ENCODE data around the gene USE1. TPM values are rescaled to one million over a fixed set of nuclear protein-coding genes. Genes with fewer than 3 reads are reported as not detected.

USE1 gene
- total and polyA plus RNA-seq, 8 donors: 16.2 to 113 (median 55.3) TPM; not detected in 1

- Histone ChIP-seq H3K27ac (no peak overlapping the region), H3K4me3 (no peak overlapping the region), H3K36me3 (peaks cover 79 to 100% (median 100%) of the 10 kb centered on the region in 4 donors), H3K27me3 (no peaks in the 10 kb centered on the region), H3K4me1 (no peaks in the 10 kb centered on the region), H3K9me3 (no peaks in the 10 kb centered on the region)
- DNase-seq: no peak
- intact Hi-C loops (cut with DNase I; ENCODE audit: low total_unique reads): no loop called here
- TF ChIP-seq CTCF (IDR thresholded peaks at IDR 0.05) (no peak), POLR2AphosphoS5 (IDR thresholded peaks at IDR 0.05) (no peak), POLR2A (IDR thresholded peaks at IDR 0.05) (no peak), EP300 (IDR thresholded peaks at IDR 0.05) (no peak)
- 96 to 98% (median 98%) methylated on average over 14 to 26 of the region's 26 CpGs for WGBS, 5 donors
Measured at GRCh38 chr19:17192751-17193150, 22.4 kb upstream of the USE1 start.

- Histone ChIP-seq H3K36me3 (peaks cover 67 to 100% (median 100%) of the 10 kb centered on the region in 4 donors), H3K9me3 (no peaks in the 10 kb centered on the region), H3K27ac (no peak overlapping the region), H3K4me1 (no peaks in the 10 kb centered on the region), H3K27me3 (no peaks in the 10 kb centered on the region), H3K4me3 (no peak overlapping the region)
- no peak for DNase-seq
- 92 to 95% (median 94%) methylated on average over 16 of the region's 16 CpGs for WGBS, 5 donors
- intact Hi-C loops (cut with DNase I; ENCODE audit: low total_unique reads): no loop called here
- no peak for TF ChIP-seq CTCF (IDR thresholded peaks at IDR 0.05)
- TF ChIP-seq EP300 (IDR thresholded peaks at IDR 0.05): no peak
- TF ChIP-seq POLR2AphosphoS5 (IDR thresholded peaks at IDR 0.05): no peak
- no peak for TF ChIP-seq POLR2A (IDR thresholded peaks at IDR 0.05)
Measured at GRCh38 chr19:17194608-17195007, 20.5 kb upstream of the USE1 start.

GRCh38 chr19:17195106-17195505 is 20.1 kb upstream of the USE1 start:
- Histone ChIP-seq H3K27me3 (no peaks in the 10 kb centered on the region), H3K27ac (no peak overlapping the region), H3K4me3 (no peak overlapping the region), H3K4me1 (no peaks in the 10 kb centered on the region), H3K9me3 (no peaks in the 10 kb centered on the region), H3K36me3 (peaks cover 64 to 100% (median 100%) of the 10 kb centered on the region in 4 donors)
- no peak for DNase-seq
- WGBS, 5 donors: 91 to 97% (median 97%) methylated on average over 4 to 23 of the region's 23 CpGs
- intact Hi-C loops (cut with DNase I; ENCODE audit: low total_unique reads): no loop called here
- TF ChIP-seq CTCF (IDR thresholded peaks at IDR 0.05) (no peak), EP300 (IDR thresholded peaks at IDR 0.05) (no peak), POLR2AphosphoS5 (IDR thresholded peaks at IDR 0.05) (no peak), POLR2A (IDR thresholded peaks at IDR 0.05) (no peak)

- Histone ChIP-seq H3K9me3 (no peaks in the 10 kb centered on the region), H3K4me3 (no peak overlapping the region), H3K27ac (no peak overlapping the region), H3K36me3 (peaks cover 64 to 100% (median 100%) of the 10 kb centered on the region in 4 donors), H3K27me3 (no peaks in the 10 kb centered on the region), H3K4me1 (no peaks in the 10 kb centered on the region)
- TF ChIP-seq CTCF (IDR thresholded peaks at IDR 0.05) (no peak), POLR2AphosphoS5 (IDR thresholded peaks at IDR 0.05) (no peak), POLR2A (IDR thresholded peaks at IDR 0.05) (no peak), EP300 (IDR thresholded peaks at IDR 0.05) (no peak)
- intact Hi-C loops (cut with DNase I; ENCODE audit: low total_unique reads): no loop called here
- DNase-seq: no peak
- WGBS, 5 donors: 94 to 98% (median 97%) methylated on average over 7 of the region's 7 CpGs
Measured at GRCh38 chr19:17196610-17197009, 18.5 kb upstream of the USE1 start.

Data from stomach (tissue), 9 donors.